OCI-LY7 (cell line): Measurements from ENCODE around the gene OR5M10.
"Not testable (repeated sequence)": the region's sequence is repeated elsewhere in the genome, so short reads cannot be mapped to it uniquely, and the experiment has no call there.

Source experiments
- CTCF ChIP-seq: fragments of 200-600 bp; sonication (generic); conservative IDR thresholded peaks from 2 replicates; pipeline ENCODE4 v1.5.1; 2014; ENCODE audit warnings: mild to moderate bottlenecking, antibody characterized with exemption, low read length, moderate library complexity, mixed read lengths
- EZH2phosphoT487 ChIP-seq: fragments of 200-600 bp; sonication (generic); IDR thresholded peaks from 2 replicates; pipeline ENCODE4 v1.6.1; 2018; ENCODE audit warnings: low read depth, borderline replicate concordance, mild to moderate bottlenecking, mixed run types, antibody characterized with exemption, low read length, moderate library complexity, mixed read lengths

DNA sequence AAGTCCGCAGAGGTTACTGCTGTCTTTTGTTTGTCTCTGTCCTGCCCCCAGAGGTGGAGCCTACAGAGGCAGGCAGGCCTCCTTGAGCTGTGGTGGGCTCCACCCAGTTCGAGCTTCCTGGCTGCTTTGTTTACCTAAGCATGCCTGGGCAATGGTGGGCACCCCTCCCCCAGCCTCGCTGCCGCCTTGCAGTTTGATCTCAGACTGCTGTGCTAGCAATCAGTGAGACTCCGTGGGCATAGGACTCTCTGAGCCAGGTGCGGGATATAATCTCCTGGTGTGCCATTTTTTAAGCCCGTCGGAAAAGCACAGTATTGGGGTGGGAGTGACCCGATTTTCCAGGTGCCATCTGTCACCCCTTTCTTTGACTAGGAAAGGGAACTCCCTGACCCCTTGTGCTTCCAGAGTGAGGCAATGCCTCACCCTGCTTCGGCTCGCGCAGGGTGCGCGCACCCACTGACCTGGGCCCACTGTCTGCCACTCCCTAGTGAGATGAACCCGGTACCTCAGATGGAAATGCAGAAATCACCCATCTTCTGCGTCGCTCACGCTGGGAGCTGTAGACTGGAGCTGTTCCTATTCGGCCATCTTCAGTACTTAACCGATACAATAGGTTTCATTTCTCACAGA, 14.7 kb upstream of the OR5M10 start:
- not testable (repeated sequence) for TF ChIP-seq CTCF, EZH2phosphoT487
